IPS-15b (cell line): ENCODE data around the gene PMPCA.

Source experiments
- H3K27me3 ChIP-seq: one replicate; pipeline ENCODE4 v1.6.1; 2013; ENCODE audit warnings: low read length; ENCODE audit not compliant: control insufficient read depth, insufficient read depth
- H3K36me3 ChIP-seq: one replicate; pipeline ENCODE4 v1.6.1; 2013; ENCODE audit warnings: low read length; ENCODE audit not compliant: control insufficient read depth, insufficient read depth
- H3K4me1 ChIP-seq: one replicate; pipeline ENCODE4 v1.6.1; 2013; ENCODE audit warnings: mild to moderate bottlenecking, low read length; ENCODE audit not compliant: control insufficient read depth, insufficient read depth
- H3K4me3 ChIP-seq: one replicate; pipeline ENCODE4 v1.5.1; 2013; ENCODE audit warnings: low read depth, low read length
- H3K9ac ChIP-seq: one replicate; pipeline ENCODE4 v1.6.1; 2013; ENCODE audit warnings: low read depth, mild to moderate bottlenecking, low read length
- H3K9me3 ChIP-seq: one replicate; pipeline ENCODE4 v1.6.1; 2013; ENCODE audit warnings: mild to moderate bottlenecking, low read length; ENCODE audit not compliant: control insufficient read depth, insufficient read depth

The PMPCA gene

GRCh38 chr9:136410500-136411287 is at the start of gene PMPCA, which contains the start of gene ENTR1:
Gene PMPCA, plus strand, starts transcription at chr9:136410658. Its CDS starts 11 bp downstream, at chr9:136410669.
Gene ENTR1, minus strand, starts transcription at chr9:136410614. Its CDS starts 217 bp downstream, at chr9:136410397.
- Histone ChIP-seq H3K36me3 (peaks cover 54% of the 10 kb centered on the region), H3K9ac (peak within 1 kb of the TSS; percentile 96), H3K27me3 (no peaks in the 10 kb centered on the region), H3K4me1 (peaks cover 4% of the 10 kb centered on the region), H3K4me3 (peak within 1 kb of the TSS; percentile 94), H3K9me3 (no peaks in the 10 kb centered on the region)

- H3K4me1 ChIP-seq = peaks cover 2% of the 10 kb centered on the region
- H3K27me3 ChIP-seq = no peaks in the 10 kb centered on the region
- H3K36me3 ChIP-seq = peaks cover 17% of the 10 kb centered on the region
- no peaks in the 10 kb centered on the region for H3K9me3 ChIP-seq
- no peak overlapping the region for H3K9ac ChIP-seq
- no peak overlapping the region for H3K4me3 ChIP-seq
Observed at GRCh38 chr9:136361047-136361753, 49.3 kb upstream of the PMPCA start.

- no peaks in the 10 kb centered on the region for H3K9me3 ChIP-seq
- H3K27me3 ChIP-seq = no peaks in the 10 kb centered on the region
- H3K4me3 ChIP-seq = no peak overlapping the region
- peaks cover 13% of the 10 kb centered on the region for H3K36me3 ChIP-seq
- H3K9ac ChIP-seq = no peak overlapping the region
- H3K4me1 ChIP-seq = peaks cover 2% of the 10 kb centered on the region
Observed at GRCh38 chr9:136361754-136362449, 48.6 kb upstream of the PMPCA start.

GRCh38 chr9:136362450-136362784 is 48.0 kb upstream of the PMPCA start:
- Histone ChIP-seq H3K9me3 (no peaks in the 10 kb centered on the region), H3K4me3 (no peak overlapping the region), H3K9ac (no peak overlapping the region), H3K27me3 (no peaks in the 10 kb centered on the region), H3K4me1 (peaks cover 2% of the 10 kb centered on the region), H3K36me3 (peaks cover 8% of the 10 kb centered on the region)

- peak within 1 kb of the TSS; percentile 12 for H3K9ac ChIP-seq
- peaks cover 2% of the 10 kb centered on the region for H3K36me3 ChIP-seq
- H3K9me3 ChIP-seq = no peaks in the 10 kb centered on the region
- no peaks in the 10 kb centered on the region for H3K27me3 ChIP-seq
- peak within 1 kb of the TSS; percentile 65 for H3K4me3 ChIP-seq
- peaks cover 2% of the 10 kb centered on the region for H3K4me1 ChIP-seq
Observed at GRCh38 chr9:136363106-136363948, 47.1 kb upstream of the PMPCA start, which contains the start of gene DNLZ. Gene DNLZ, minus strand, starts transcription at chr9:136363744. Its CDS starts 30 bp downstream, at chr9:136363714.

GRCh38 chr9:136363949-136364748 is 46.3 kb upstream of the PMPCA start:
- no peaks in the 10 kb centered on the region for H3K9me3 ChIP-seq
- H3K4me1 ChIP-seq = peaks cover 2% of the 10 kb centered on the region
- peaks cover 2% of the 10 kb centered on the region for H3K36me3 ChIP-seq
- H3K27me3 ChIP-seq = no peaks in the 10 kb centered on the region
- peak overlapping the region; percentile 12 for H3K9ac ChIP-seq
- peak overlapping the region; percentile 27 for H3K4me3 ChIP-seq

GRCh38 chr9:136364942-136365774 is 45.3 kb upstream of the PMPCA start:
- H3K9me3 ChIP-seq = no peaks in the 10 kb centered on the region
- H3K9ac ChIP-seq = no peak overlapping the region
- H3K4me3 ChIP-seq = no peak overlapping the region
- H3K4me1 ChIP-seq = peaks cover 2% of the 10 kb centered on the region
- no peaks in the 10 kb centered on the region for H3K27me3 ChIP-seq
- peaks cover 2% of the 10 kb centered on the region for H3K36me3 ChIP-seq

GRCh38 chr9:136365775-136366222 is 44.7 kb upstream of the PMPCA start:
- no peaks in the 10 kb centered on the region for H3K9me3 ChIP-seq
- no peaks in the 10 kb centered on the region for H3K27me3 ChIP-seq
- peaks cover 2% of the 10 kb centered on the region for H3K36me3 ChIP-seq
- H3K9ac ChIP-seq = no peak overlapping the region
- no peak overlapping the region for H3K4me3 ChIP-seq
- H3K4me1 ChIP-seq = peaks cover 2% of the 10 kb centered on the region

- H3K36me3 ChIP-seq = peaks cover under 1% of the 10 kb centered on the region
- H3K27me3 ChIP-seq = no peaks in the 10 kb centered on the region
- no peak overlapping the region for H3K4me3 ChIP-seq
- peaks cover 2% of the 10 kb centered on the region for H3K4me1 ChIP-seq
- no peaks in the 10 kb centered on the region for H3K9me3 ChIP-seq
- H3K9ac ChIP-seq = no peak overlapping the region
Observed at GRCh38 chr9:136366826-136367225, 43.6 kb upstream of the PMPCA start.
